Measurements from ENCODE around the gene CLEC14A.

GRCh38 chr14:38226366-38226765 lies 29.5 kb downstream of the CLEC14A start:
- TF ChIP-seq, protein P1, sequence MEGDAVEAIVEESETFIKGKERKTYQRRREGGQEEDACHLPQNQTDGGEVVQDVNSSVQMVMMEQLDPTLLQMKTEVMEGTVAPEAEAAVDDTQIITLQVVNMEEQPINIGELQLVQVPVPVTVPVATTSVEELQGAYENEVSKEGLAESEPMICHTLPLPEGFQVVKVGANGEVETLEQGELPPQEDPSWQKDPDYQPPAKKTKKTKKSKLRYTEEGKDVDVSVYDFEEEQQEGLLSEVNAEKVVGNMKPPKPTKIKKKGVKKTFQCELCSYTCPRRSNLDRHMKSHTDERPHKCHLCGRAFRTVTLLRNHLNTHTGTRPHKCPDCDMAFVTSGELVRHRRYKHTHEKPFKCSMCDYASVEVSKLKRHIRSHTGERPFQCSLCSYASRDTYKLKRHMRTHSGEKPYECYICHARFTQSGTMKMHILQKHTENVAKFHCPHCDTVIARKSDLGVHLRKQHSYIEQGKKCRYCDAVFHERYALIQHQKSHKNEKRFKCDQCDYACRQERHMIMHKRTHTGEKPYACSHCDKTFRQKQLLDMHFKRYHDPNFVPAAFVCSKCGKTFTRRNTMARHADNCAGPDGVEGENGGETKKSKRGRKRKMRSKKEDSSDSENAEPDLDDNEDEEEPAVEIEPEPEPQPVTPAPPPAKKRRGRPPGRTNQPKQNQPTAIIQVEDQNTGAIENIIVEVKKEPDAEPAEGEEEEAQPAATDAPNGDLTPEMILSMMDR (conservative IDR thresholded peaks at IDR 0.05; ENCODE audit: low read depth, low read length) = no peak
- TF ChIP-seq EZH2 (IDR thresholded peaks at IDR 0.05; ENCODE audit: borderline replicate concordance, low read depth, low read length, poor library complexity, severe bottlenecking) = no peak
